Peyer's patch (tissue), 4 donors: Measurements from ENCODE around the gene LST1. TPM values are rescaled to one million over a fixed set of nuclear protein-coding genes. Genes with fewer than 3 reads are reported as not detected.

Source experiments
- DNase-seq, 3 donors: peaks; one replicate each; pipeline ENCODE4 v3.0.0-alpha.2; 2017 to 2019
- H3K27ac ChIP-seq, 4 donors: fragments of 200-600 bp; sonication (generic); one replicate each; pipeline ENCODE4 v1.5.1; 2016 to 2019
- H3K27me3 ChIP-seq, 2 donors: fragments of 200-600 bp; sonication (generic); one replicate each; pipeline ENCODE4 v1.5.1; 2019
- H3K36me3 ChIP-seq, 3 donors: fragments of 200-600 bp; sonication (generic); one replicate each; pipeline ENCODE4 v1.5.1; 2016 to 2019
- H3K4me1 ChIP-seq, 4 donors: fragments of 200-600 bp; sonication (generic); one replicate each; pipeline ENCODE4 v1.5.1; 2016 to 2019
- H3K4me3 ChIP-seq, 4 donors: fragments of 200-600 bp; sonication (generic); 1 replicate in 3 of 4; 2 replicates in 1 of 4; pipeline ENCODE4 v1.5.1; 2016 to 2019; ENCODE audit warnings: mild to moderate bottlenecking in 1 of 4
- H3K9me3 ChIP-seq, 4 donors: fragments of 200-600 bp; sonication (generic); one replicate each; pipeline ENCODE4 v1.5.1; 2016 to 2019; ENCODE audit warnings: mild to moderate bottlenecking in 1 of 4
- POLR2A ChIP-seq, 2 donors: fragments of 450-650 bp; IDR thresholded peaks; one replicate each; pipeline ENCODE4 v1.5.1; 2017; ENCODE audit warnings: antibody characterized with exemption in 2 of 2, mild to moderate bottlenecking in 2 of 2, moderate library complexity in 2 of 2
- total RNA-seq, 4 donors: library from RNA; depleted of rRNA; stranded (reverse); fragments of >200 nt; gene quantifications; one replicate each; pipeline ENCODE4 v1.1.0, GENCODE V29; 2016
- TF ChIP-seq, protein P1 (sequence below), 6 experiments: fragments of 450-650 bp in 4 of 6; fragments of 200-600 bp in 2 of 6; sonication (generic) in 1 of 6; IDR thresholded peaks; one replicate each; pipeline ENCODE4 v1.5.1; 2017 to 2019; ENCODE audit warnings: antibody characterized with exemption in 6 of 6, mild to moderate bottlenecking in 3 of 6, moderate library complexity in 1 of 6

The LST1 gene
- total RNA-seq, 4 donors from 2014 or later: 2.5 to 11.6 TPM; not detected in 2

DNA sequence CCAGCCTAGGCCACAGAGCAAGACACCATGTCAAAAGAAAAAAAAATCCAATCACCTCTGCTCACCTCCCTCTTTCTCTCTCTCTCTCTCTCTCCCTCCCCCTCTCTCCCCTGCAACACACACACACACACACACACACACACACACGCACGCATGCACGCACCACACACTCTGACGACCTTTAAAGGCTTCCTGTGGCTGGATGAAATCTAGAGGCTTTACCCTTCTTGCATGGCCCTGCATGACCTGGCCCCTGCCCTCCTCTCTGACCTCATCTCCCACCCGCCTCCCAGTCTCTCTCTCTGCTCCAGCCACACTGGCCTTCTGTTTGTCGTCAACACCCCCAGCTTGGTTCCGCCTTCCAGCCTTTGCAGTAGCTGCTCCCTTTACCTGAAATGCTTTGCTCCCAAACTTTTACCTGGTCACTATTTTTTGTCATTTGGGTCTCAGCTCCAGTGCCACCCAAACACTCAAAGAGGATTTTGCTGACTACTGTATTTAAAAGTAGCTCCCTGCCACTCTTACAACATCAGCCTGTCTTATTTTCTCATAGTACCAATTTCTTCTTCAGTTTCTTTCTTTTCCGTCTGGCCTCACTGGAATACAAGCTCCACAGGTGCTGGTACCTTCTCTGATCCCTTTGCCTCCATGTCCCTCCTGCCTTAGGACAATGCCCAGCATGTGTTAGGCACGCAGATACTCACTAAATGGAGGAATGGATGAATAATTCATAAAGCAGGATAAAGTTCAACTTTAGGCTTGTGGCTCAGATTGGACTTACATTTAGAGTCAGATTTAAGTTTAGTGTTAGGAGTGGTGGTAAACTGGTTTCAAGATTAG is 18.3 kb upstream of the LST1 start:
- TF ChIP-seq POLR2A (IDR thresholded peaks at IDR 0.05): no peak
- TF ChIP-seq, protein P1, sequence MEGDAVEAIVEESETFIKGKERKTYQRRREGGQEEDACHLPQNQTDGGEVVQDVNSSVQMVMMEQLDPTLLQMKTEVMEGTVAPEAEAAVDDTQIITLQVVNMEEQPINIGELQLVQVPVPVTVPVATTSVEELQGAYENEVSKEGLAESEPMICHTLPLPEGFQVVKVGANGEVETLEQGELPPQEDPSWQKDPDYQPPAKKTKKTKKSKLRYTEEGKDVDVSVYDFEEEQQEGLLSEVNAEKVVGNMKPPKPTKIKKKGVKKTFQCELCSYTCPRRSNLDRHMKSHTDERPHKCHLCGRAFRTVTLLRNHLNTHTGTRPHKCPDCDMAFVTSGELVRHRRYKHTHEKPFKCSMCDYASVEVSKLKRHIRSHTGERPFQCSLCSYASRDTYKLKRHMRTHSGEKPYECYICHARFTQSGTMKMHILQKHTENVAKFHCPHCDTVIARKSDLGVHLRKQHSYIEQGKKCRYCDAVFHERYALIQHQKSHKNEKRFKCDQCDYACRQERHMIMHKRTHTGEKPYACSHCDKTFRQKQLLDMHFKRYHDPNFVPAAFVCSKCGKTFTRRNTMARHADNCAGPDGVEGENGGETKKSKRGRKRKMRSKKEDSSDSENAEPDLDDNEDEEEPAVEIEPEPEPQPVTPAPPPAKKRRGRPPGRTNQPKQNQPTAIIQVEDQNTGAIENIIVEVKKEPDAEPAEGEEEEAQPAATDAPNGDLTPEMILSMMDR (IDR thresholded peaks at IDR 0.05): no peak
- H3K27ac ChIP-seq: peak overlapping the region in 1 of 4 donors; percentile 73
- H3K27me3 ChIP-seq: no peaks in the 10 kb centered on the region
- no peaks in the 10 kb centered on the region for H3K36me3 ChIP-seq
- H3K4me1 ChIP-seq: peaks cover 0 to 8% (median 3%) of the 10 kb centered on the region in 4 donors
- H3K9me3 ChIP-seq: no peaks in the 10 kb centered on the region
- H3K4me3 ChIP-seq: no peak overlapping the region
- no peak for DNase-seq

DNA sequence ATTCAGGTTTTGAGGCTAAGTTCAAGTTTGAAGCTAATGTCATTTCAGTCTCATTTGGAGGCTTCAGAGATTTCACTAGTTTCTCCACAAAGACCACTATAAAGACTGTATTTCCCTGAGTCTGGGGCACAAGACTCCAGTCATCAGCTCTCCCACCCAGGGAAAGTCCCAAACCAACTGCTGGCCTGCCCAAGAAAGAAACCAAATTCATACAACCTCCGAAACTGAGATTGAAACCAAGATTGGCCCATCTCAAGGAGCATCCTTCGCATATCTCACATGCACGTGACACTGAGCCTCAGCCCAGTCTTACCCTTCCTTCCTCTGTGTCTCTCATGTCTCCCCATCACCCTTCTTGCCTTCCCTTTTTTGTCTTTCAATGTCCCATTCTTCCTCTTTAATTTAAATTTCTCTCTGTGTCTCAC is 17.5 kb upstream of the LST1 start:
- Histone ChIP-seq H3K4me3 (no peak overlapping the region), H3K27ac (peak overlapping the region in 1 of 4 donors; percentile 73), H3K27me3 (no peaks in the 10 kb centered on the region), H3K9me3 (no peaks in the 10 kb centered on the region), H3K4me1 (peaks cover 0 to 14% (median 3%) of the 10 kb centered on the region in 4 donors), H3K36me3 (no peaks in the 10 kb centered on the region)
- no peak for TF ChIP-seq POLR2A (IDR thresholded peaks at IDR 0.05)
- TF ChIP-seq, protein P1 (IDR thresholded peaks at IDR 0.05): no peak
- peak in 2 of 3 donors; percentile 81 to 82 for DNase-seq

- no peak for DNase-seq
- H3K36me3 ChIP-seq: no peaks in the 10 kb centered on the region
- peaks cover 0 to 20% (median 3%) of the 10 kb centered on the region in 4 donors for H3K4me1 ChIP-seq
- peak overlapping the region in 1 of 4 donors; percentile 73 for H3K27ac ChIP-seq
- H3K4me3 ChIP-seq: no peak overlapping the region
- TF ChIP-seq, protein P1 (IDR thresholded peaks at IDR 0.05): no peak
- no peak for TF ChIP-seq POLR2A (IDR thresholded peaks at IDR 0.05)
- H3K27me3 ChIP-seq: no peaks in the 10 kb centered on the region
- H3K9me3 ChIP-seq: no peaks in the 10 kb centered on the region
Measured at GRCh38 chr6:31569861-31570536, 16.1 kb upstream of the LST1 start.

DNA sequence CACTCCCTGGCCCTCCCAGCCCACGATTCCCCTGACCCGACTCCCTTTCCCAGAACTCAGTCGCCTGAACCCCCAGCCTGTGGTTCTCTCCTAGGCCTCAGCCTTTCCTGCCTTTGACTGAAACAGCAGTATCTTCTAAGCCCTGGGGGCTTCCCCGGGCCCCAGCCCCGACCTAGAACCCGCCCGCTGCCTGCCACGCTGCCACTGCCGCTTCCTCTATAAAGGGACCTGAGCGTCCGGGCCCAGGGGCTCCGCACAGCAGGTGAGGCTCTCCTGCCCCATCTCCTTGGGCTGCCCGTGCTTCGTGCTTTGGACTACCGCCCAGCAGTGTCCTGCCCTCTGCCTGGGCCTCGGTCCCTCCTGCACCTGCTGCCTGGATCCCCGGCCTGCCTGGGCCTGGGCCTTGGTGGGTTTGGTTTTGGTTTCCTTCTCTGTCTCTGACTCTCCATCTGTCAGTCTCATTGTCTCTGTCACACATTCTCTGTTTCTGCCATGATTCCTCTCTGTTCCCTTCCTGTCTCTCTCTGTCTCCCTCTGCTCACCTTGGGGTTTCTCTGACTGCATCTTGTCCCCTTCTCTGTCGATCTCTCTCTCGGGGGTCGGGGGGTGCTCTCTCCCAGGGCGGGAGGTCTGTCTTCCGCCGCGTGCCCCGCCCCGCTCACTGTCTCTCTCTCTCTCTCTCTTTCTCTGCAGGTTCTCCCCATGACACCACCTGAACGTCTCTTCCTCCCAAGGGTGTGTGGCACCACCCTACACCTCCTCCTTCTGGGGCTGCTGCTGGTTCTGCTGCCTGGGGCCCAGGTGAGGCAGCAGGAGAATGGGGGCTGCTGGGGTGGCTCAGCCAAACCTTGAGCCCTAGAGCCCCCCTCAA is 13.8 kb upstream of the LST1 start, which contains the start of gene LTA:
Gene LTA (plus strand): TSS at position 249 of the 871 bp plus-strand sequence. CDS start 454 bp downstream, at position 703.
- DNase-seq: peak in 2 of 3 donors; percentile 74 to 80

More for the DNA sequence above, 13.8 kb upstream of the LST1 start, which contains the start of gene LTA:
- no peaks in the 10 kb centered on the region for H3K36me3 ChIP-seq
- H3K9me3 ChIP-seq: no peaks in the 10 kb centered on the region
- peak within 1 kb of the TSS; percentile 33 to 44 (median 35) for H3K4me3 ChIP-seq
- H3K27me3 ChIP-seq: no peaks in the 10 kb centered on the region
- peak within 1 kb of the TSS; percentile 65 to 93 (median 74) for H3K27ac ChIP-seq
- H3K4me1 ChIP-seq: peaks cover 0 to 26% (median 3%) of the 10 kb centered on the region in 4 donors
- TF ChIP-seq POLR2A (IDR thresholded peaks at IDR 0.05): no peak
- TF ChIP-seq, protein P1 (IDR thresholded peaks at IDR 0.05): no peak
